Activated CD8-positive, alpha-beta memory T cell treated with anti-CD3 and anti-CD28 coated beads, Interleukin-2, amount 50 U/mL, for 24 hours (primary cell): ENCODE results near the gene NUDT3.
"Not testable (repeated sequence)": the region's sequence is repeated elsewhere in the genome, so short reads cannot be mapped to it uniquely, and the experiment has no call there.

Experiments
- DNase-seq: peaks from one replicate; pipeline ENCODE4 v3.0.0-alpha.2; 2020; ENCODE audit errors: extremely low read depth

The NUDT3 gene

GRCh38 chr6:34288581-34288980 lies 103.9 kb downstream of the NUDT3 start:
- DNase-seq = no peak

GRCh38 chr6:34285448-34286164 lies 106.9 kb downstream of the NUDT3 start:
- no peak for DNase-seq

- no peak for DNase-seq
Observed at GRCh38 chr6:34284563-34285447, 107.7 kb downstream of the NUDT3 start.

- no peak for DNase-seq
Observed at GRCh38 chr6:34281702-34282334, 110.7 kb downstream of the NUDT3 start.

DNA sequence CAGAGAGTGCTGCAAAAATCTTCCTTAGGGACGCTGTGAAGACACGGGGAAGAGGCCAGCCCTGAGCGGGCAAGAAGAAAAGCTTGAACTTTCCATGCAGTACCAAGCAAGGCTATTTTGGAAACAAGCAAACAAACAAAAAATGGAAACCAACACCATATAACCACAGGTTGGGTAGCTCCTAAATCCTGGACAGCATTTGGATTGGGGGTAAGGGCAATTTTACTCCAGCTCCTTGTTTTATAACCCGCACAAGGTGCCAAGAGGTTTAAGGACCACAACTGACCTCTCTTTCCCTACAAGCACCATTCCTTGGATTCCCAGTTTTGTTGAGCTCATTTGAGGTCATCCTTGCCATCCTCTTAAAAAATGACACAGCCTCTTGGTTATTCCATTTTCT lies 112.3 kb downstream of the NUDT3 start:
- no peak for DNase-seq

GRCh38 chr6:34278833-34279232 lies 113.6 kb downstream of the NUDT3 start:
- DNase-seq = no peak

DNA sequence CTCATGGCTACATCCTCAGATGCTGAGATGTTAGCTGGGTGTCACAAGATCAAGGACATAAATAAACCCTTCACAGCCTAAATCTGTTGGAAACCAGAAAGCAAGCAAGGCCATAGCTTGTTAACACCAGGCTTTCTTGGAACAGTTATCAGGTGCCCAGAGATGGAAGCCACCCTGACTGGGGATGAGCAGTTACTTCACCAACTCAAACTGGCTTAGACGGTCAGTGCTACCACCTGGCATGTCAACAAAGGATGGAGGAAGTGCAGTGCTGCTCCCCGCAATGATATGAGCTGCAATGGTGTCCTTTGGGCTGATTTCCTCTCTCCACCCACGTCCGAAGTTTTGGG lies 114.7 kb downstream of the NUDT3 start:
- DNase-seq = no peak

DNA sequence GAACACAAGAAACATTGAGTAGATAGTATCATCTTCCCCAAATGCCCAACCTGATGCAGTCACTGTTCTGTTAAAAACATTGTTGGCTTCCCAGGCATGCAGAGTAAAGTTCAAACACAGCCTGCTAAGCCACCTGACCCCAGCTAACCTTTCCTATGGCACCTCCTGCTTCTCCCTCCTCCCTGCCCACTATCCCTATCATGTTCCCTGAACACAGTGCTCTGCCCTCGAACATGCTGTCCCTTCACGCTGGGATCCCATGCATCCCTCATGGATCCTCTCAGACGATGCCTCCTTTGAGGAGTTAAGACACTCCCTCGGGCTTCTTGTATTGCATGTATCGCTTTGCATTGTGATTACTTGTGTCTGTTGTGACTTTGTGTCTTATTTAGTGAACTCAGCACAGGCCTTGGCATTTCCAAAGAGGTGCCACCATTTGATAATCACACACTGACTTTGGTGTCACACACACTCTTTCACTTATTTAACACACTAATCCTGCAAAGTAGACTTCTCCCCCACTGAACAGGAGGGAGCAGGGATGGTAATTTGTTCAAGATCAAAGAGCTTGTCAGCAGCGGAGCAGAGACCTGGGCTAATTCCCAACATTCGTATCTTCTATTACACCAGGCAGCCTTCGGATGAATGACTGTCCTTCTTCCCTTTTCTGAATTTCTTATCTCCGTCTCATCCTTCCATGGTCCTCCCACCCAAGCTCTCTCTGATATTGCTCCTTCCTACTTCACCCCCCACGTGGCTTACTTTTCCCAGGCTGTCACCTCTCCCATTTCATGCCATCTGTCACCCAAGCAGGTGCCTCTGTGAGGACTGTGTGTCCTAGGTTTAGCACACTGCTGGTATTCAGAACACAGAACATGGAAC lies 115.3 kb downstream of the NUDT3 start:
- no peak for DNase-seq

GRCh38 chr6:34276191-34276590 lies 116.3 kb downstream of the NUDT3 start:
- no peak for DNase-seq

DNA sequence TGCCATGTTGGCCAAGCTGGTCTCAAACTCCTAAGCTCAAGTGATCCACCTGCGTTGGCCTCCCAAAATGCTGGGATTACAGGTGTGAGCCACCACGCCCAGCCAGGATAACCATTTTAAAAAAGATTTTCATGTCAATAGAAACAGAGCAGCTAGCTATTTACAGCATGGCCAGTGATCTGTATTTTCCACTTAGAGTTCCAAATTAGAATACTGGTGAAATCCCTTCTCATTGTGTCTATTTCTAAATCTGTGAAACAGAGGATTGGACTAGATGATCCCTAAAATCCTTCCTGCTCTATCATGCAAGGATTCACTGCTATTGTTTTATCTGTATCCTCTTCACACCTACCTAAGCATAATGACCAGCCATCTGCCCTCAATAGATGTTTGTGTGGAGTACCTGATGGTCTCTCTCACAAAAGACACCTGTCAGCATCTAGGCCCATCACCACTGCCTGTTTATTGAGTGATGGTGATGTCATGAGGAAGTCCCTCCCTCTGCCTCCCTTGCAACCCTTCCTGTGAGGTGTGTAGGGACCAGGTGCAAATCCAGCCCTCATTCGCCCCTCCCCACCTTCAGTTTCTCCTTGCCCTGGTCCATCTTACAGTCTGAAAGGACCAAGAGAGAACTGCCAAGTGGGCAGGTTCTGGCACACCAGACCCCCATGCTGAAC lies 117.2 kb downstream of the NUDT3 start:
- DNase-seq = no peak

GRCh38 chr6:34274129-34274528 lies 118.3 kb downstream of the NUDT3 start:
- DNase-seq = no peak

- DNase-seq = no peak
Observed at GRCh38 chr6:34273242-34273805, 119.1 kb downstream of the NUDT3 start.

- DNase-seq = no peak
Observed at GRCh38 chr6:34272013-34272926, 120.2 kb downstream of the NUDT3 start.

DNA sequence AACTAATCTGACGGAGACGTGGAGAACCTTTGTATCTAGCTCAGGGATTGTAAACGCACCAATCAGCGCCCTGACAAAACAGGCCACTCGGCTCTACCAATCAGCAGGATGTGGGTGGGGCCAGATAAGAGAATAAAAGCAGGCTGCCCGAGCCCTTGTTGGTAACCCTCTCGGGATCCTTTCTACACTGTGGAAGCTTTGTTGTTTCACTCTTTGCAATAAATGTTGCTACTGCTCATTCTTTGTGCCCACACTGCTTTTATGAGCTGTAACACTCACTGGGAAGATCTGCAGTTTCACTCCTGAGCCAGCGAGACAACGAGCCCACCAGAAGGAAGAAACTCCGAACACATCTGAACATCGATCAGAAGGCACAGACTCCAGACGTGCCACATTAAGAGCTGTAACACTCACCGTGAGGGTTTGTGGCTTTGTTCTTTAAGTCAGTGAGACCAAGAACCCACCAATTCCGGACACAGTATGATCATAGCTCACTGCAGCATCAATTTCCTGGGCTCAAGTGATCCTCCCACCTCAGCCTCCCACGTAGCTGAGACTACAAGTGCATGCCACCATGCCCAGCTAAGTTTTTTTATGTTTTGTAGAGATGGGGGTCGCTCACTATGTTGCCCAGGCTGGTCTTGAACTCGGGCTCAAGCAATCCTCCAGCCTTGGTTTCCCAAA lies 122.7 kb downstream of the NUDT3 start:
- DNase-seq = not testable (repeated sequence)

- not testable (repeated sequence) for DNase-seq
Observed at GRCh38 chr6:34269132-34269531, 123.3 kb downstream of the NUDT3 start.

DNA sequence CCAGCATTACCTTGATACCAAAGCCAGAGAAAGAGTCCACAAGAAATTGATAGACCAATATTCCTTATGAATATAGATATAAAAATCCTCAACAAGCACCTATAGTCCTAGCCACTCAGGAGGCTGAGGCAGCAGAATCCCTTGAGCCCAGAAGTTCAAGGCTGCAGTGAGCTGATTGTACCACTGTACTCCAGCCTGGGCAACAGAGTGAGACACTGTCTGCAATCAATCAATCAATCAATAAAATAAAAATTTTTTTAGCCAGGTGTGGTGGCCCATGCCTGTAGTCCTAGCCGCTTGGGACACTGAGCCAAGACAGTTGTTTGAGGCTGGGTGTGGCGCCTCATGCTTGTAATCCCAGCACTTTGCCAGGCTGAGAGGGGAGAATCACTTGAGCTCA lies 124.7 kb downstream of the NUDT3 start:
- no peak for DNase-seq

GRCh38 chr6:34263484-34263883 lies 129.0 kb downstream of the NUDT3 start:
- not testable (repeated sequence) for DNase-seq

GRCh38 chr6:34260576-34261267 lies 131.7 kb downstream of the NUDT3 start:
- DNase-seq = no peak
